Tibial nerve (tissue), 3 donors: ENCODE measurements around the gene PPRC1.

Experiments
- POLR2A ChIP-seq, 2 donors: fragments of 450-650 bp; IDR thresholded peaks; one replicate each; pipeline ENCODE4 v1.6.1; 2017; ENCODE audit warnings: antibody characterized with exemption in 2 of 2, mild to moderate bottlenecking in 2 of 2, moderate library complexity in 2 of 2
- TF ChIP-seq, protein P1 (sequence below), 5 experiments: fragments of 200-600 bp in 3 of 5; fragments of 450-650 bp in 2 of 5; sonication (generic) in 3 of 5; IDR thresholded peaks; one replicate each; pipeline ENCODE4 v1.5.1; 2016 to 2019; ENCODE audit warnings: antibody characterized with exemption in 5 of 5, mild to moderate bottlenecking in 3 of 5, moderate library complexity in 2 of 5

DNA sequence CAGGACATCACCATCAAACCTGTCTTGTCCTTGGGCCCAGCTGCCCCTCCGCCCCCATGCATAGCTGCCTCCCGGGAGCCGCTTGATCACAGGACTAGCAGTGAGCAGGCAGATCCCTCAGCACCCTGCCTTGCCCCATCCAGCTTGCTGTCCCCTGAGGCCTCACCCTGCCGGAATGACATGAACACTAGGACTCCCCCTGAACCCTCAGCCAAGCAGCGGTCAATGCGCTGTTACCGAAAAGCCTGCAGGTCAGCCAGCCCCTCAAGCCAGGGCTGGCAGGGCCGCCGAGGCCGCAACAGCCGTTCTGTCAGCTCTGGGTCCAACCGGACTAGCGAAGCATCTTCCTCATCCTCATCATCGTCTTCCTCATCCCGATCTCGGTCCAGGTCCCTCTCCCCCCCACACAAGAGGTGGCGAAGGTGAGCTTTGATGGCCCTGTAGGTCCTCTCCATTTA is 14.2 kb downstream of the PPRC1 start:
- TF ChIP-seq, protein P1, sequence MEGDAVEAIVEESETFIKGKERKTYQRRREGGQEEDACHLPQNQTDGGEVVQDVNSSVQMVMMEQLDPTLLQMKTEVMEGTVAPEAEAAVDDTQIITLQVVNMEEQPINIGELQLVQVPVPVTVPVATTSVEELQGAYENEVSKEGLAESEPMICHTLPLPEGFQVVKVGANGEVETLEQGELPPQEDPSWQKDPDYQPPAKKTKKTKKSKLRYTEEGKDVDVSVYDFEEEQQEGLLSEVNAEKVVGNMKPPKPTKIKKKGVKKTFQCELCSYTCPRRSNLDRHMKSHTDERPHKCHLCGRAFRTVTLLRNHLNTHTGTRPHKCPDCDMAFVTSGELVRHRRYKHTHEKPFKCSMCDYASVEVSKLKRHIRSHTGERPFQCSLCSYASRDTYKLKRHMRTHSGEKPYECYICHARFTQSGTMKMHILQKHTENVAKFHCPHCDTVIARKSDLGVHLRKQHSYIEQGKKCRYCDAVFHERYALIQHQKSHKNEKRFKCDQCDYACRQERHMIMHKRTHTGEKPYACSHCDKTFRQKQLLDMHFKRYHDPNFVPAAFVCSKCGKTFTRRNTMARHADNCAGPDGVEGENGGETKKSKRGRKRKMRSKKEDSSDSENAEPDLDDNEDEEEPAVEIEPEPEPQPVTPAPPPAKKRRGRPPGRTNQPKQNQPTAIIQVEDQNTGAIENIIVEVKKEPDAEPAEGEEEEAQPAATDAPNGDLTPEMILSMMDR (IDR thresholded peaks at IDR 0.05), result no peak
- TF ChIP-seq POLR2A (IDR thresholded peaks at IDR 0.05), result no peak
